ENCODE measurements around the gene OSBPL5.

GRCh38 chr11:3193373-3194015 lies 28.4 kb upstream of the OSBPL5 start:
- TF ChIP-seq CTCF (IDR thresholded peaks at IDR 0.05) = no peak
- TF ChIP-seq POLR2A (IDR thresholded peaks at IDR 0.05) = no peak
